Measurements from ENCODE around the gene SPATA4.
"Not testable (repeated sequence)": the region's sequence is repeated elsewhere in the genome, so short reads cannot be mapped to it uniquely, and the experiment has no call there.

SPATA4 gene

GRCh38 chr4:176226736-176227135, 31.4 kb upstream of the SPATA4 start:
- no peak for TF ChIP-seq ESRRG (CRISPR knock-in tag; IDR thresholded peaks at IDR 0.05)
- no peak for TF ChIP-seq OSR1 (CRISPR knock-in tag; IDR thresholded peaks at IDR 0.05)
- TF ChIP-seq ARNTL (CRISPR knock-in tag; IDR thresholded peaks at IDR 0.05; ENCODE audit: borderline replicate concordance, low read depth) = no peak
- TF ChIP-seq ZNF565 (CRISPR knock-in tag; conservative IDR thresholded peaks at IDR 0.05; ENCODE audit: low read depth) = no peak
- TF ChIP-seq PPARA (CRISPR knock-in tag; IDR thresholded peaks at IDR 0.05; ENCODE audit: borderline replicate concordance) = no peak
- no peak for TF ChIP-seq RARB (CRISPR knock-in tag; IDR thresholded peaks at IDR 0.05)
- TF ChIP-seq CSRNP3 (CRISPR knock-in tag; IDR thresholded peaks at IDR 0.05) = no peak
- no peak for TF ChIP-seq ZNF8 (CRISPR knock-in tag; IDR thresholded peaks at IDR 0.05)
- no peak for TF ChIP-seq CREB5 (CRISPR knock-in tag; IDR thresholded peaks at IDR 0.05; ENCODE audit: low read depth)
- no peak for TF ChIP-seq ISL1 (CRISPR knock-in tag; IDR thresholded peaks at IDR 0.05)
- TF ChIP-seq ZFP3 (CRISPR knock-in tag; IDR thresholded peaks at IDR 0.05) = no peak
- no peak for ATAC-seq

GRCh38 chr4:176223561-176223960, 28.2 kb upstream of the SPATA4 start:
- TF ChIP-seq PATZ1 (CRISPR knock-in tag; IDR thresholded peaks at IDR 0.05; ENCODE audit: borderline replicate concordance) (no peak), CSDC2 (CRISPR knock-in tag; IDR thresholded peaks at IDR 0.05) (no peak), ZNF70 (CRISPR knock-in tag; IDR thresholded peaks at IDR 0.05) (no peak), ZC3H10 (CRISPR knock-in tag; IDR thresholded peaks at IDR 0.05) (no peak), TOX (CRISPR knock-in tag; IDR thresholded peaks at IDR 0.05; ENCODE audit: borderline replicate concordance) (no peak), ARNTL (CRISPR knock-in tag; IDR thresholded peaks at IDR 0.05; ENCODE audit: borderline replicate concordance, low read depth) (no peak), RARB (CRISPR knock-in tag; IDR thresholded peaks at IDR 0.05) (no peak), ZFP3 (CRISPR knock-in tag; IDR thresholded peaks at IDR 0.05) (no peak), ZNF565 (CRISPR knock-in tag; conservative IDR thresholded peaks at IDR 0.05; ENCODE audit: low read depth) (no peak), CSRNP3 (CRISPR knock-in tag; IDR thresholded peaks at IDR 0.05) (no peak)
- ATAC-seq = no peak

GRCh38 chr4:176222149-176222548, 26.8 kb upstream of the SPATA4 start:
- no peak for TF ChIP-seq ZFP3 (CRISPR knock-in tag; IDR thresholded peaks at IDR 0.05)
- ATAC-seq = no peak

- TF ChIP-seq ZNF565 (CRISPR knock-in tag; conservative IDR thresholded peaks at IDR 0.05; ENCODE audit: low read depth) (no peak), TSHZ2 (CRISPR knock-in tag; IDR thresholded peaks at IDR 0.05) (no peak), BACH2 (CRISPR knock-in tag; IDR thresholded peaks at IDR 0.05; ENCODE audit: borderline replicate concordance) (no peak), ZNF70 (CRISPR knock-in tag; IDR thresholded peaks at IDR 0.05) (no peak), OSR1 (CRISPR knock-in tag; IDR thresholded peaks at IDR 0.05) (no peak), CSDC2 (CRISPR knock-in tag; IDR thresholded peaks at IDR 0.05) (no peak), ARNTL (CRISPR knock-in tag; IDR thresholded peaks at IDR 0.05; ENCODE audit: borderline replicate concordance, low read depth) (no peak), ISL1 (CRISPR knock-in tag; IDR thresholded peaks at IDR 0.05) (no peak), RARB (CRISPR knock-in tag; IDR thresholded peaks at IDR 0.05) (no peak), ZNF8 (CRISPR knock-in tag; IDR thresholded peaks at IDR 0.05) (no peak), SNAI2 (CRISPR knock-in tag; IDR thresholded peaks at IDR 0.05) (no peak), ZC3H10 (CRISPR knock-in tag; IDR thresholded peaks at IDR 0.05) (no peak), POU6F1 (CRISPR knock-in tag; IDR thresholded peaks at IDR 0.05; ENCODE audit: borderline replicate concordance, low read depth) (no peak), ZFP3 (CRISPR knock-in tag; IDR thresholded peaks at IDR 0.05) (no peak), PPARA (CRISPR knock-in tag; IDR thresholded peaks at IDR 0.05; ENCODE audit: borderline replicate concordance) (no peak)
- ATAC-seq = no peak; the same call in 2 of the 3 replicates
These were observed 22.1 kb upstream of the SPATA4 start for GRCh38 chr4:176217510-176217909.

GRCh38 chr4:176212351-176212750, 17.0 kb upstream of the SPATA4 start:
- ATAC-seq = not testable (repeated sequence)

Measured in SK-N-SH treated with all-trans-retinoic acid at 6 μM for 48 hours (cell line).